NCI-H1092 treated with DMSO at 0.1 percent for 48 hours (cell line): ENCODE data around the gene CPXM1.
A peak's percentile ranks its signal among the peaks of the same experiment; 100 is the strongest.
"Not testable (repeated sequence)": the region's sequence is repeated elsewhere in the genome, so short reads cannot be mapped to it uniquely, and the experiment has no call there.

Experiments used
- DNase-seq: peaks from one replicate; lab custom pipeline; 2025; lab: John Stamatoyannopoulos, UW

CPXM1 gene

GRCh38 chr20:2799688-2800520 is 523 bp downstream of the CPXM1 start:
- DNase-seq: no peak

DNA sequence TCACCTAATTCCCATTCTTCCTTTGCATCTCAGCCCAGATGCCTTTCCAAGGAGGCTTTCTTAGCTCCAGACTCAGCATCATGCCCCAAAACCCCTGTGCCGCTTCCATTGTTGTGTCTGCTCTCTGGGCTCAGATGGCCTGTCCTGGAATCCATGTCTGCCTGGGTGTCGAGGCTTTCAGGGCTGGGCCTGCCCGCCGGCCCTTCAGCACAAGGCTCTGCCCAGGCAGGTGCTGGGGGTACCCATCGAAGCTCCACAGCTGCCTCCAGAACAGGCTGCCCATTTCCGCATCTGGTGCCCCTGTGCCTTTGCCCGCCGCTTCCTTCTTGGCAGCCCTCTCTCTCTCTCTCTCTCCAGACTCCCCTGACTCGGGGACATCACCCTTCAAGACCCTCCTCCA is 1.2 kb downstream of the CPXM1 start:
- no peak for DNase-seq

- DNase-seq: no peak
These were observed 1.6 kb downstream of the CPXM1 start for GRCh38 chr20:2798814-2799213.

- no peak for DNase-seq
These were observed 2.2 kb downstream of the CPXM1 start for GRCh38 chr20:2798095-2798805.

DNA sequence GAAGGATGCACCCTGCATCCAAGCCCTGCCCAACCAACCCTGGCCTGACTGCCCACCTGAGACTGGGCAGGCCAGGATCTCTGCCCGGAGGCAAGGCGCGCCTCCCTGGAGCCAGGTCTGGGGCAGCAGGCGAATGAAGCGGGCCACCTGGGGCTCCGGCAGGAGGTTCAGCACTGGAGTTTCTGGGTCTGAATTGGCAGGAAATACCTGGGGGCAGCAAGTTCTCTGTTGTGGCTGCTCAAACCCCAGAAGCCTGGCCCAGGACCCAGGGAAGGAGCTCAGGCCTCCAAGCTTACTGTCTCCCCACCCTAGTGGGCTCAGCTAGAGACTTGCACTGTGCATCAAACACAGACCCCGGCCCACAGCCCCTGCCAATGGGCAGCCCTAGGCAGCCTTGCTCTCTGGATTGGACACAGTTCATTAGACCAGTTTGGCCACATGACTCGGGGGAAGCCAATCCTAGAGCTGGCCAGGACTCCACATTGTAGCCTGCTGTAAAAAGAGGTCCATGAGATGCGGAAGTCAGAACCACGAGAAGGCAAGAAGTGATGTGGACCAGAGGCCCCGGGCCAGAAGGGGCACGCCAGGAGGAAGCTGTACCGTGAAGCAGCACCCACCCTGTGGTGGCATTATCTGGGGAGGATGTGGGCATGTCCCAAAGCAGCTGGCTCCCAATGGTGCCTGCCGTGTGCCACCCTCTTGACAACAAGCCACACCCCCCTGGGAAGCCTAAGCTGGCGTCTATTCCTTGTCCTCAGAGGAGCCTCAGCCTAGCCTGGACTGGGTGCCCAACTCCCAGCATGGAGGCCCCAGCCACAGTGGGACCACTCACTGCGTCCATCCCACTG is 3.1 kb downstream of the CPXM1 start:
- no peak for DNase-seq

DNA sequence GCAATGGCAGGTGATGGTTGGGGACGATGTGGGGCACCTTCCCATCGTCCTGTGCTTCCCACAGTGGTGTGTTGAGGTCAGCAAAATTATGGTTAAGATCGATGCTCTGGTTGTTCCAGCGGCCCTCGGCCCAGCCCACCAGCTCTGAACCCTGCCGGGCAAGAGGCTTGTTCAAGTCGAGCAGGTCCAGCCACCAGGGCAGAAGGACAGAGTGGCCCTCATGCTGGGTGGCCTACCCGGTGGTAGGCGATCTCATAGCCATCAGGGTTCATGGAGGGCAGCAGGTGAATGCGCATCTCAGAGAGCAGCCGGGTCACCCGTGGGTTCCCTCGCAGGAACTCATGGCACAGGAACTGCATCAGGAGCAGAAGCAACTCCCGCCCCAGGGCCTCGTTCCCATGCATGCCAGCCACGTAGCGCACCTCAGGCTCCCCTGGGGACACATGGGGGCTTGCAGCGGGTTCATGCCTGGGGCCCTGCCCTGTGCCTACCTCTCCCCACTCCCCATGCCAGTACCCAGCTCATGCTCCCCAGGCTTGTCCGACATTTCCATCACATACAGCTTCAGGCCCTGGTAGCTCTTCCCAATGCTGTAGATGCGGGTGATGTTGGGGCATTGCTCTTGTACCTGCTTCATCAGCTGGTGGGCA is 4.3 kb downstream of the CPXM1 start:
- DNase-seq: no peak

DNA sequence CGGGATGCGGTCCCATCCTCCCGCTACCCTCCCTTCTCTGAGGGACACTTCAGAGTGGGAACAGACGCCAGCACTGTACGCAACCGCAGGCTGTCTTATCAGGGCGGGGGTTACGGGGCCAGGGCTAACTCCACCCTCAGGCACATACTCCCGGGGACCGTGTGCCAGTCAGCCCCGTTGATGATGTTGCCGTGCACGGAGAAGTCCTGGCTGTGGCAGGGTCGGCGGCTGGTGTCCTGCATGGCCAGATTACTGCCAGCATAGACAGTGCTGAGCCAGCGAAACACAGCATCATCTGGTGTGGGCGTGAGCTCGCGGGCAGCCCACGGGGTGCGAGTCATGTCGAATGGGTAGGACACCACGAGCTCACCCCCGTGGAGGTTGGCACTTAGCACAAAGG is 5.0 kb downstream of the CPXM1 start:
- no peak for DNase-seq

GRCh38 chr20:2794866-2795447 is 5.5 kb downstream of the CPXM1 start:
- DNase-seq: no peak

GRCh38 chr20:2794202-2794748 is 6.2 kb downstream of the CPXM1 start:
- no peak for DNase-seq

DNA sequence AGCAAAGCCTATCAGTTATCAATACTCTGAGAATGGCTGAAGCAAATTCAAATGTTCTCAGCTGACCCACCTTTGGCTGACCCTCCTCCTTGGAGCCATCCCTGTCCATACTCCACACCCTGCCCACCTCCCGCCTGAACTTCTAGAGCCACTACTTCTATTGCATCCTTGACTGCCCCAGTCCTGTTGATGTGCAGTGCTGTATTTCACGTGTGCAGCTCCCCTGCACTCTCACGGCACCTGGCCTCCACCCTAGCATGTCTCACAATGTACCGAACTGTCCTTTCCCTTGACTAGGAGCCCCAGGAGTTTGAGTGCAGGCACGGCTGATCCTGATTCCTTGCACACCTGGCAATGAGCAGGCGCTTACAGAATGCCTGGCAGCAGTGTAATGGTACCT is 7.0 kb downstream of the CPXM1 start:
- DNase-seq: no peak

GRCh38 chr20:2783908-2784566 is 16.4 kb downstream of the CPXM1 start:
- DNase-seq: no peak

DNA sequence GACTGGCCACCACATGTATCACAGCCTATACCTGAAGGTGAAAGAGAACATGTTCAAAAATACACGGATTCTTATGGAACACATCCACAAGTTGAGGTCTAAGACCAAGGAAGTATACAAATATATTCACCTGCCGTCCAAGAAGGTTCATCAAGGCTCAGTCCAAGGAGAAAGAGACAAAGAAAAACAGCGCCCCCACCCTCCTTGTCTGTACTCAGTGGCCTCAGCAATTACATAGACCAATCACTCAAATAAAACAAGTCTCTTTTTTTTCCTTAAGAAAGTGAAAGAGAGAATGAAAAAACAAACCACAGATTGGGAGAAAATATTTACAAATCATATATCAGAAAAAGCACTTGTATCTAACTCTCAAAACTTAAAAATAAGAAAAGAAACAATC is 19.5 kb downstream of the CPXM1 start:
- no peak for DNase-seq

DNA sequence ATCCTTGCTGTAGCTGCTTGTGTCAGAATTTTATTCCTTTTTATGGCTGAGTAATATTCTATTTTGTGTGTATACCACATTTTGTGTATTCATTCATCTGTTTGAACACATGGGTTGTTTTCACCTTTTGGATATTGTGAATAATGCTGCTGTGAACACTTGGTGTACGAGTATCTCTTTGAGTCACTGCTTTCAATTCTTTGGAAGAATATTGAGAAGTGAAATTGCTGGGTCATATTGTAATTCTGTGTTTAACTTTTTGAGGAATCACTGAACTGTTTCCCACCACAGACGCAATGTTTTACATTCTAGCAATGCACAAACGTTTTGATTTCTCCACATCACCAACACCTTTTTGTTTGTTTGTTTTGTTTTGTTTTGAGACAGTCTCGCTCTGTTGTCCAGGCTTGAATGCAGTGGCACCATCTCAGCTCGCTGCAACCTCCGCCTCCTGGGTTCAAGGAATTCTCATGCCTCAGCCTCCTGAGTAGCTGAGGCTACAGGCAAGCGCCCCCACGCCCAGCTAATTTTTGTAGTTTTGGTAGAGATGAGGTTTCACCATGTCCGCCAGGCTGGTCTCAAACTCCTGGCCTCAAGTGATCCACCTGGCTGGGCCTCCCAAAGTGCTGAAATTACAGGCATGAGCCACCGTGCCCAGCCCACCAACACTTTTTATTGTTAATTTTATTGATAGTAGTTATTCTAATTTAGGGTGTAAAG is 21.7 kb downstream of the CPXM1 start:
- no peak for DNase-seq

- DNase-seq: no peak
These were observed 25.3 kb downstream of the CPXM1 start for GRCh38 chr20:2775139-2775538.

- no peak for DNase-seq
These were observed 26.6 kb downstream of the CPXM1 start for GRCh38 chr20:2773812-2774211.

DNA sequence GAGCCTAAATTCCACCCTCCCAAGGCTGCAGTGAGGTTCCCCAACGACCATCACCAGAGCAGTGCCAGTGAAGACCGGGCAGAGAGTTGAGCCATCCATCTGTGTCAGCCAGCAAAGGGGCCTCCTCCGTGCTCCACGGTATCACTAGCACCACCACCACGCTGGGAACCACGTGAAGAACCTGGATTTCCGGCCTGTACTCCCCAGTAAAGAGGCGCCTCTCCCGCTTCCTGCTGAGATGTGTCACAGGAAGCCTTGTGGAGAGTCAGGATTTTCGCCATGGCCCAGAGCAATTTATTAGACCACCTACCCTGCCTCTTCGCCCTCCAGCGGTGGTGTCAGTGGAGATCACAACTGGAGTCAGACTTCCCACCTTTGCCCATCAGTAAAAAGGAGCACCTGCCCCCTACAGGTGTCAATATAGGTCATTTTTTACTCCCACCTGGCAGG is 28.8 kb downstream of the CPXM1 start:
- no peak for DNase-seq

- DNase-seq: not testable (repeated sequence)
These were observed 30.3 kb downstream of the CPXM1 start for GRCh38 chr20:2770091-2770490.

DNA sequence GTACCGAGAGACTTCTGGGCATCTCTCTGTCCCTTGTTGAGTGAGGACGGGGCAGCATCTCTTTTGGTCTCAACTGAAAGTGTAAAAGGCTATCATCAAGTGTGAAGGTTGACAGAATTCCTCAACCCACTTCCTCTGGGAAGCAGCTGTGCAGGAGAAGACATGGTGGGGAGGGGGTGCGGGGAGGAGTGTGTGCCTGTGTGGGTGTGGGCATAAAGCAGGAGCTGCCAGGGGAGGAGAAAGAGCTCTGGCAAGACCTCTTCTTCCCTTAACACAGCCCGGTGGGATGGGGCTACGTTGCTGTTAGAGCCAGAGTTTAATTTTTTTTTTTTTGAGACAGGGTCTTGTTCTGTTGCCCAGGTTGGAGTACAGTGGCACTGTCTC is 31.8 kb downstream of the CPXM1 start:
- no peak for DNase-seq

- peak; percentile 8 for DNase-seq
These were observed 32.4 kb downstream of the CPXM1 start for GRCh38 chr20:2767768-2768631.
